Measurements from ENCODE around the gene FBLN1. TPM values are rescaled to one million over a fixed set of nuclear protein-coding genes. Genes with fewer than 3 reads are reported as not detected.

FBLN1 gene
- total RNA-seq, 1 experiment from 2014 or later = 23.4 TPM

GRCh38 chr22:45615364-45615763 is 112.7 kb downstream of the FBLN1 start:
- no peak for TF ChIP-seq RAD21 (IDR thresholded peaks at IDR 0.05; ENCODE audit: low read depth)
- no peak for TF ChIP-seq REST (IDR thresholded peaks at IDR 0.05; ENCODE audit: low read depth)
- no peak for TF ChIP-seq MAX (IDR thresholded peaks at IDR 0.05)
- no peak for TF ChIP-seq CEBPB (IDR thresholded peaks at IDR 0.05; ENCODE audit: low read depth)
- no peak for TF ChIP-seq EZH2 (IDR thresholded peaks at IDR 0.05)
- no peak for TF ChIP-seq CBX3 (IDR thresholded peaks at IDR 0.05; ENCODE audit: low read depth)
- TF ChIP-seq SRF (IDR thresholded peaks at IDR 0.05; ENCODE audit: low read depth) = no peak
- H3K79me2 ChIP-seq (ENCODE audit: insufficient read depth, low read length) = no peaks in the 10 kb centered on the region
- H4K20me1 ChIP-seq (ENCODE audit: insufficient read depth) = no peaks in the 10 kb centered on the region
- no peaks in the 10 kb centered on the region for H3K27me3 ChIP-seq (ENCODE audit: insufficient read depth, low read length)
- H3K4me2 ChIP-seq (ENCODE audit: low read length) = no peak overlapping the region
- intact Hi-C loops (cut with micrococcal nuclease) = no loop called here
- ATAC-seq (no peak), DNase-seq (ENCODE audit: low read depth, low spot score) (no peak)
- H3K9ac ChIP-seq (ENCODE audit: low read length) = no peak overlapping the region
- H3K9me2 ChIP-seq (ENCODE audit: insufficient read depth) = no peaks in the 10 kb centered on the region
- H3K27ac ChIP-seq (ENCODE audit: low read depth, low read length) = no peak overlapping the region
- H2AFZ ChIP-seq (ENCODE audit: low read depth, low read length, poor library complexity, severe bottlenecking) = no peak overlapping the region
- POLR2A ChIA-PET = no interaction called here
- no peaks in the 10 kb centered on the region for H3K36me3 ChIP-seq (ENCODE audit: control insufficient read depth in 1 of 2, insufficient read depth in 2 of 2, low read length in 2 of 2)
- no peak overlapping the region for H3K4me3 ChIP-seq (replicated peaks in 1 of 2; ENCODE audit: low read depth in 1 of 2, low read length in 2 of 2)
- no peaks in the 10 kb centered on the region for H3K9me3 ChIP-seq (ENCODE audit: control insufficient read depth in 1 of 2, insufficient read depth in 1 of 2, low read depth in 1 of 2, low read length in 2 of 2)
- H3K4me1 ChIP-seq (ENCODE audit: control insufficient read depth in 1 of 2, insufficient read depth in 2 of 2, low read length in 2 of 2) = peaks cover 8 to 23% of the 10 kb centered on the region in 2 experiments; a peak in 3 of 4 replicates
- no TSS peak for BruUV-seq (replicated peaks)
- RAD21 ChIA-PET (ENCODE audit: low non-redundant PET in 1 of 2, low total read pairs in 2 of 2, uncharacterized antibody in 2 of 2, unreplicated experiment in 2 of 2) = no interaction called here
- CTCF ChIA-PET = no interaction called here

GRCh38 chr22:45616432-45616831 is 113.7 kb downstream of the FBLN1 start:
- intact Hi-C loops (cut with micrococcal nuclease) = no loop called here
- no peaks in the 10 kb centered on the region for H3K79me2 ChIP-seq (ENCODE audit: insufficient read depth, low read length)
- ATAC-seq = no peak
- H3K4me1 ChIP-seq (ENCODE audit: control insufficient read depth in 1 of 2, insufficient read depth in 2 of 2, low read length in 2 of 2) = peaks cover 8 to 23% of the 10 kb centered on the region in 2 experiments; a peak in 3 of 4 replicates
- BruUV-seq (replicated peaks) = no TSS peak
- H2AFZ ChIP-seq (ENCODE audit: low read depth, low read length, poor library complexity, severe bottlenecking) = no peak overlapping the region
- ChIA-PET CTCF (no interaction called here), RAD21 (ENCODE audit: low non-redundant PET in 1 of 2, low total read pairs in 2 of 2, uncharacterized antibody in 2 of 2, unreplicated experiment in 2 of 2) (no interaction called here), POLR2A (no interaction called here)
- no peaks in the 10 kb centered on the region for H3K27me3 ChIP-seq (ENCODE audit: insufficient read depth, low read length)
- no peak overlapping the region for H3K27ac ChIP-seq (ENCODE audit: low read depth, low read length)
- H3K9me2 ChIP-seq (ENCODE audit: insufficient read depth) = no peaks in the 10 kb centered on the region
- TF ChIP-seq EZH2phosphoT487 (IDR thresholded peaks at IDR 0.05; ENCODE audit: borderline replicate concordance) = no peak
- TF ChIP-seq RAD21 (IDR thresholded peaks at IDR 0.05; ENCODE audit: low read depth) = no peak
- TF ChIP-seq POLR2A (IDR thresholded peaks at IDR 0.05; ENCODE audit: borderline replicate concordance, extremely low read depth, insufficient read depth, insufficient read length) = no peak
- DNase-seq (ENCODE audit: low read depth, low spot score) = no peak
- no peaks in the 10 kb centered on the region for H3K9me3 ChIP-seq (ENCODE audit: control insufficient read depth in 1 of 2, insufficient read depth in 1 of 2, low read depth in 1 of 2, low read length in 2 of 2)
- H3K9ac ChIP-seq (ENCODE audit: low read length) = no peak overlapping the region
- no peak overlapping the region for H3K4me3 ChIP-seq (replicated peaks in 1 of 2; ENCODE audit: low read depth in 1 of 2, low read length in 2 of 2)
- no peaks in the 10 kb centered on the region for H4K20me1 ChIP-seq (ENCODE audit: insufficient read depth)
- no peaks in the 10 kb centered on the region for H3K36me3 ChIP-seq (ENCODE audit: control insufficient read depth in 1 of 2, insufficient read depth in 2 of 2, low read length in 2 of 2)
- no peak overlapping the region for H3K4me2 ChIP-seq (ENCODE audit: low read length)

All from HCT116 (cell line).